ENCODE data around the gene TNFRSF14. TPM values are rescaled to one million over a fixed set of nuclear protein-coding genes. Genes with fewer than 3 reads are reported as not detected.

Gene TNFRSF14
- total RNA-seq, 1 donor from 2014 or later = 152 TPM

DNA sequence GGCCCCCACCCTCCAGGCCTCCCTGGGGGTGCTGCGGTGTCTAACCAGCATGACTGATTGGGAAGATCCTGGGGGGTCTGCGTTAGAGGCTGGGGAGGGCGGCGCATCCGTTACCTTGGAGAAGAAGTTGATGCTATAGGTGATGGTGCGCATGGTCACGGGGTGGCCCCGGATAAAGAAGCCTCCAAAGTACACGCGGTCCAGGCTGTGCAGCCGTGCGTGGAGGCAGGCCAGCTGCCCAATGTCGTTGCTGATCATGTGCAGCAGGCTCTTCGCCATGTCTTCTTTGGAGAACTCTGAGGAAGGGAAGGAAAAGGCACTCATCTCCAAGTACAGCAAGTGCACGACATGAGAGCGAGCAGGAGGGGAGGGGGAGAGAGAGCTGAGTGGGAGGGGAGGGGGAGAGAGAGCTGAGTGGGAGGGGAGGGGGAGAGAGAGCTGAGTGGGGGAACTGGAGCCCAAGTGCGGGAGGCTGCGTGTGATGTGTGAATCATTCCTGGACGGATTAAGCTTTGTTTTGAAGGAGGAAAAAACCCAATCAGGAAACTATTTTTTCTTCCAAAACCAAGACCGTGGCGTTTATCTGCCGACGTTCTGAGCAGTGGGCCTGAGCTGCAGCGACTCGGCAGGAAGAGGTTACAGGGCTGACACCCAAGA, 37.0 kb upstream of the TNFRSF14 start:
- Histone ChIP-seq H3K4me1 (peaks cover 14% of the 10 kb centered on the region), H3K36me3 (peaks cover 76% of the 10 kb centered on the region), H3K27me3 (ENCODE audit: low read depth) (no peaks in the 10 kb centered on the region), H3K27ac (no peak overlapping the region), H3K9me3 (no peaks in the 10 kb centered on the region), H3K4me3 (no peak overlapping the region)
- TF ChIP-seq CTCF (IDR thresholded peaks at IDR 0.05) = no peak
- ATAC-seq (no peak), DNase-seq (no peak)
- intact Hi-C loops (cut with DNase I) = no loop called here

GRCh38 chr1:2519729-2520128, 36.4 kb upstream of the TNFRSF14 start:
- Histone ChIP-seq H3K4me1 (peaks cover 19% of the 10 kb centered on the region), H3K27ac (no peak overlapping the region), H3K4me3 (no peak overlapping the region), H3K27me3 (ENCODE audit: low read depth) (no peaks in the 10 kb centered on the region), H3K9me3 (no peaks in the 10 kb centered on the region), H3K36me3 (peaks cover 72% of the 10 kb centered on the region)
- intact Hi-C loops (cut with DNase I) = no loop called here
- ATAC-seq (no peak), DNase-seq (no peak)
- no peak for TF ChIP-seq CTCF (IDR thresholded peaks at IDR 0.05)

DNA sequence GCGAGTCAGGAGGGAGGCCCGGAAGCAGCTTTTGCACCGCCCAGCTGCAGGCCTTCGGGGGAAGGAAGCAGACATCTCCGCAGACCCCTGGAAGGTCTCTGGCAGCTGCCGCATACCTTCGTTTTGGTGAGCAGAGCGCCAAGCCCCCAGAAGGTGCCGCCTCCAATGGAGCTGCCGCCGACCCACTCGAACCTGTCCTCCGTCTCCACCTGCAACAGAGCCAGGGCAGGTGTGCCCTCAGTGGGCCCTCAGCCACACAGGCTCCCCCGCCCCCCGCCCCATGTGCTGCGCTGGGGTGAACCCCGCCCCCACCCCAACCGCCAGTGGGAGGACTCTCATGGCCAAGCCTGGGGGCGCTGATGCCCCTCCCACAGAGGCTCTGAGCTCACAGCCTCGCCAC, 36.0 kb upstream of the TNFRSF14 start:
- intact Hi-C loops (cut with DNase I) = no loop called here
- Histone ChIP-seq H3K27me3 (ENCODE audit: low read depth) (no peaks in the 10 kb centered on the region), H3K4me1 (peaks cover 24% of the 10 kb centered on the region), H3K27ac (no peak overlapping the region), H3K9me3 (no peaks in the 10 kb centered on the region), H3K36me3 (peaks cover 67% of the 10 kb centered on the region), H3K4me3 (no peak overlapping the region)
- ATAC-seq (no peak), DNase-seq (no peak)
- no peak for TF ChIP-seq CTCF (IDR thresholded peaks at IDR 0.05)

GRCh38 chr1:2520806-2521205, 35.4 kb upstream of the TNFRSF14 start:
- Histone ChIP-seq H3K36me3 (peaks cover 62% of the 10 kb centered on the region), H3K4me1 (peaks cover 30% of the 10 kb centered on the region), H3K9me3 (no peaks in the 10 kb centered on the region), H3K27me3 (ENCODE audit: low read depth) (no peaks in the 10 kb centered on the region), H3K27ac (no peak overlapping the region), H3K4me3 (no peak overlapping the region)
- DNase-seq (no peak), ATAC-seq (no peak)
- intact Hi-C loops (cut with DNase I) = no loop called here
- TF ChIP-seq CTCF (IDR thresholded peaks at IDR 0.05) = no peak

DNA sequence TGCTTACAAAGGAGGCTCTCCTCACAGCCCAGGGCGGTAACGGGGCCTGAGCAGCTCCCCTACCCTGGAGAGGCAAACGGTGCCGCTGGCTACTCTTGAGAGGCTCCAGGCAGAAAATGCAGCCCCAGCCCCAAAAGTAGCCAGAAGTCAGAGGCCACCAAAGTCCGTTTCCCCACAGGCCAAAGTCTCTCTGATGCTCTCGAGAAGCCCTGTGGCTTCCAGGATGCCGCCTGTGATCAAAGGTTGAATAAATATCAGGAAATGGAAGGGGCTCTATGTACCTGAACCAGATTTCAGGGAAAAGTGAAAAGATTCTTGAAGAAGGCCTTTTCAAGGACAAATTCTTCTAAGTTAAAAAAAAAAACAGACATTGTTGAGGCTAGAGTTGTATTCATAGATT, 33.9 kb upstream of the TNFRSF14 start:
- Histone ChIP-seq H3K27ac (no peak overlapping the region), H3K27me3 (ENCODE audit: low read depth) (peaks cover under 1% of the 10 kb centered on the region), H3K36me3 (peaks cover 48% of the 10 kb centered on the region), H3K4me1 (peaks cover 38% of the 10 kb centered on the region), H3K4me3 (no peak overlapping the region), H3K9me3 (no peaks in the 10 kb centered on the region)
- ATAC-seq (no peak), DNase-seq (no peak)
- intact Hi-C loops (cut with DNase I) = no loop called here
- no peak for TF ChIP-seq CTCF (IDR thresholded peaks at IDR 0.05)

All from lower lobe of right lung (tissue), 2 donors.